Adrenal gland (tissue), 12 donors: ENCODE data around the gene NIPAL4. TPM values are rescaled to one million over a fixed set of nuclear protein-coding genes. Genes with fewer than 3 reads are reported as not detected.
A peak's percentile ranks its signal among the peaks of the same experiment; 100 is the strongest.

Experiments
- DNase-seq, 7 donors: peaks; one replicate each; pipeline ENCODE4 v3.0.0-alpha.2; 2019 to 2020
- H3K27ac ChIP-seq, 5 donors: fragments of 200-600 bp; sonication (generic) in 4 of 5; 1 replicate in 3 of 5; 2 replicates in 2 of 5; pipeline versions ENCODE4 v1.5.1 to v1.8.0; 2016 to 2020; ENCODE audit warnings: mild to moderate bottlenecking in 1 of 5
- H3K27me3 ChIP-seq: fragments of 200-600 bp; 2 replicates; pipeline ENCODE4 v1.8.0; 2021
- H3K36me3 ChIP-seq, 2 donors: fragments of 200-600 bp; replicated peaks in 1 of 2; 1 replicate in 1 of 2; 2 replicates in 1 of 2; pipeline versions ENCODE4 v1.5.1 to v1.8.0; 2018 to 2022
- H3K4me1 ChIP-seq, 2 donors: fragments of 200-600 bp; replicated peaks in 1 of 2; 1 replicate in 1 of 2; 2 replicates in 1 of 2; pipeline versions ENCODE4 v1.5.1 to v1.8.0; 2018 to 2021
- H3K4me3 ChIP-seq, 4 donors: fragments of 200-600 bp; sonication (generic) in 3 of 4; one replicate each; pipeline ENCODE4 v1.5.1; 2016 to 2018
- H3K9me3 ChIP-seq, 3 donors: fragments of 200-600 bp; sonication (generic) in 1 of 3; replicated peaks in 1 of 3; 1 replicate in 2 of 3; 2 replicates in 1 of 3; pipeline versions ENCODE4 v1.5.1 to v1.8.0; 2016 to 2021
- CTCF ChIP-seq, 6 experiments: fragments of 450-650 bp in 4 of 6; fragments of 200-600 bp in 2 of 6; sonication (generic) in 1 of 6; IDR thresholded peaks; 1 replicate in 5 of 6; 2 replicates in 1 of 6; pipeline versions ENCODE4 v1.5.1 to v1.8.0; 2016 to 2021; ENCODE audit warnings: antibody characterized with exemption in 6 of 6, mild to moderate bottlenecking in 2 of 6, moderate library complexity in 1 of 6
- POLR2A ChIP-seq, 2 donors: fragments of 450-650 bp; IDR thresholded peaks; one replicate each; pipeline ENCODE4 v1.6.1; 2017; ENCODE audit warnings: antibody characterized with exemption in 2 of 2, mild to moderate bottlenecking in 2 of 2, moderate library complexity in 1 of 2
- WGBS, 4 donors: extraction: QIAGEN DNeasy Blood & Tissue Kit in 2 of 4; methylation state at CpG; one replicate each; pipeline versions ENCODE4 v1.1.5 to v1.1.7; 2013 to 2017; 5-methylcytosine and 5-hydroxymethylcytosine counted together
- intact Hi-C, 2 donors: fragments of 100-400 bp; cut with DNase I; formaldehyde crosslinking; loops; one replicate each; pipeline versions ENCODE4 v1.14.1 to v1.15.0; 2022 to 2023
- polyA plus RNA-seq, 3 donors: library from polyadenylated mRNA; stranded (reverse); fragments of 200-250 nt in 2 of 3; fragments of 350-450 nt in 1 of 3; fragmentation: Illumina TruSeq in 1 of 3; extraction: RNeasy Lipid Tissue Mini Kit (QIAGEN cat#74804) in 1 of 3; gene quantifications; one replicate each; pipeline ENCODE4 v1.2.3, GENCODE V29; 2013 to 2014
- total RNA-seq, 9 donors: library from RNA; depleted of rRNA in 4 of 9; stranded (reverse); fragments of >200 nt in 4 of 9; fragments of 120-200 nt in 1 of 9; fragmentation: NEBNext Ultra II Directional in 1 of 9; extraction: Animal tissue kit (Norgen Biotek cat#: 25700) in 1 of 9; gene quantifications; one replicate each; pipeline versions ENCODE4 v1.1.0 to v1.2.4, GENCODE V29; 2013 to 2023
- donor health status: healthy with polysubstance abuse.
- donor health status: Bipolar disorder and iron deficiency.
- donor health status: DM: yes; HTN: yes; CAD: no.
- donor health status: DM: no; HTN: no; CAD: no.
- donor health status: DM: no; HTN: no; CAD: no.
- donor health status: DM: yes; HTN: yes; CAD: no.

The NIPAL4 gene
- total and polyA plus RNA-seq, 12 donors = 0.08 to 0.20 (median 0.12) TPM; not detected in 8

GRCh38 chr5:157475432-157475831 lies 15.4 kb downstream of the NIPAL4 start:
- H3K9me3 ChIP-seq = no peaks in the 10 kb centered on the region
- H3K4me3 ChIP-seq = no peak overlapping the region
- H3K36me3 ChIP-seq = no peaks in the 10 kb centered on the region
- intact Hi-C loops = loop anchor here (5.0 to 10.0 kb wide), 2 partner anchors 133 to 151 kb away; no protein-coding TSS in a partner anchor
- no peaks in the 10 kb centered on the region for H3K27me3 ChIP-seq
- WGBS, 4 donors = 94 to 99% (median 95%) methylated on average over 3 of the region's 3 CpGs
- H3K27ac ChIP-seq = no peak overlapping the region
- no peaks in the 10 kb centered on the region for H3K4me1 ChIP-seq
- TF ChIP-seq CTCF (IDR thresholded peaks at IDR 0.05) (no peak), POLR2A (IDR thresholded peaks at IDR 0.05) (no peak)
- no peak for DNase-seq

GRCh38 chr5:157476702-157477408 lies 16.8 kb downstream of the NIPAL4 start:
- no peak for TF ChIP-seq POLR2A (IDR thresholded peaks at IDR 0.05)
- TF ChIP-seq CTCF (IDR thresholded peaks at IDR 0.05) = peak; percentile 54 to 76 (median 69)
- peak; percentile 26 to 74 (median 45) for DNase-seq
- H3K36me3 ChIP-seq = peaks cover 0 to 7% of the 10 kb centered on the region in 2 donors
- no peak overlapping the region for H3K4me3 ChIP-seq
- intact Hi-C loops = loop anchor here (5.0 to 10.0 kb wide), 2 partner anchors 135 to 152 kb away; no protein-coding TSS in a partner anchor
- no peaks in the 10 kb centered on the region for H3K9me3 ChIP-seq
- H3K4me1 ChIP-seq = no peaks in the 10 kb centered on the region
- H3K27me3 ChIP-seq = no peaks in the 10 kb centered on the region
- no peak overlapping the region for H3K27ac ChIP-seq
- WGBS, 4 donors = 61 to 62% (median 62%) methylated on average over 7 of the region's 7 CpGs

GRCh38 chr5:157477814-157478494 lies 17.9 kb downstream of the NIPAL4 start:
- DNase-seq = no peak
- 60 to 73% (median 66%) methylated on average over 5 of the region's 5 CpGs for WGBS, 4 donors
- H3K27ac ChIP-seq = no peak overlapping the region
- H3K9me3 ChIP-seq = no peaks in the 10 kb centered on the region
- no peaks in the 10 kb centered on the region for H3K27me3 ChIP-seq
- no peak overlapping the region for H3K4me3 ChIP-seq
- no peak for TF ChIP-seq POLR2A (IDR thresholded peaks at IDR 0.05)
- TF ChIP-seq CTCF (IDR thresholded peaks at IDR 0.05) = no peak
- no peaks in the 10 kb centered on the region for H3K4me1 ChIP-seq
- intact Hi-C loops = loop anchor here (5.0 to 10.0 kb wide), 2 partner anchors 136 to 153 kb away; no protein-coding TSS in a partner anchor
- peaks cover 0 to 7% of the 10 kb centered on the region in 2 donors for H3K36me3 ChIP-seq

- WGBS, 4 donors = 72 to 95% (median 89%) methylated on average over 2 of the region's 2 CpGs
- intact Hi-C loops = loop anchor here (5.0 to 10.0 kb wide), 2 partner anchors 136 to 154 kb away; no protein-coding TSS in a partner anchor
- H3K27me3 ChIP-seq = no peaks in the 10 kb centered on the region
- no peak overlapping the region for H3K4me3 ChIP-seq
- TF ChIP-seq CTCF (IDR thresholded peaks at IDR 0.05) = no peak
- no peaks in the 10 kb centered on the region for H3K9me3 ChIP-seq
- H3K4me1 ChIP-seq = no peaks in the 10 kb centered on the region
- no peak overlapping the region for H3K27ac ChIP-seq
- peaks cover 0 to 7% of the 10 kb centered on the region in 2 donors for H3K36me3 ChIP-seq
- no peak for DNase-seq
These were observed 18.7 kb downstream of the NIPAL4 start for GRCh38 chr5:157478726-157479125.
